Stomach (tissue), 9 donors: ENCODE data around the gene OR51B5. TPM values are rescaled to one million over a fixed set of nuclear protein-coding genes. Genes with fewer than 3 reads are reported as not detected.

ENCODE experiments used
- DNase-seq, 2 donors: peaks; one replicate each; pipeline versions ENCODE4 v3.0.0 to v3.0.0-alpha.2; 2013 to 2019
- H3K27ac ChIP-seq, 5 donors: fragments of 200-600 bp in 4 of 5; sonication (generic) in 4 of 5; one replicate each; pipeline ENCODE4 v1.5.1; 2013 to 2019; ENCODE audit warnings: mild to moderate bottlenecking in 1 of 5, moderate library complexity in 1 of 5
- H3K27me3 ChIP-seq, 3 donors: fragments of 200-600 bp; sonication (generic); one replicate each; pipeline ENCODE4 v1.5.1; 2017 to 2019; ENCODE audit warnings: mixed run types in 1 of 3
- H3K36me3 ChIP-seq, 4 donors: fragments of 200-600 bp; sonication (generic); 1 replicate in 3 of 4; 2 replicates in 1 of 4; pipeline ENCODE4 v1.5.1; 2016 to 2019
- H3K4me1 ChIP-seq, 4 donors: fragments of 200-600 bp; sonication (generic); one replicate each; pipeline ENCODE4 v1.5.1; 2016 to 2019
- H3K4me3 ChIP-seq, 4 donors: fragments of 200-600 bp; sonication (generic) in 3 of 4; one replicate each; pipeline ENCODE4 v1.5.1; 2016 to 2019; ENCODE audit warnings: mild to moderate bottlenecking in 1 of 4
- H3K9me3 ChIP-seq, 4 donors: fragments of 200-600 bp; sonication (generic); one replicate each; pipeline ENCODE4 v1.5.1; 2016 to 2019
- EP300 ChIP-seq: sonication (generic); formaldehyde crosslinking; IDR thresholded peaks from one replicate; pipeline ENCODE4 v1.6.1; 2017; ENCODE audit warnings: antibody characterized with exemption
- POLR2A ChIP-seq, 4 donors: fragments of 450-650 bp; IDR thresholded peaks; one replicate each; pipeline ENCODE4 v1.6.1; 2016; ENCODE audit warnings: antibody characterized with exemption in 4 of 4, control low read depth in 2 of 4, mild to moderate bottlenecking in 1 of 4, moderate library complexity in 1 of 4
- POLR2AphosphoS5 ChIP-seq, 3 donors: sonication (generic); formaldehyde crosslinking; IDR thresholded peaks; one replicate each; pipeline ENCODE4 v1.6.1; 2016; ENCODE audit warnings: antibody characterized with exemption in 3 of 3
- WGBS, 5 donors: extraction: QIAGEN DNeasy Blood & Tissue Kit in 3 of 5; methylation state at CpG; one replicate each; pipeline versions ENCODE4 v1.1.5 to v1.1.7; 2013 to 2018; 5-methylcytosine and 5-hydroxymethylcytosine counted together
- intact Hi-C: fragments of 100-400 bp; cut with DNase I; formaldehyde crosslinking; loops from one replicate; pipeline ENCODE4 v1.15.1; 2023; ENCODE audit warnings: low total_unique reads
- polyA plus RNA-seq, 3 donors: library from polyadenylated mRNA; stranded (reverse); fragments of 200-250 nt; gene quantifications; one replicate each; pipeline ENCODE4 v1.2.3, GENCODE V29; 2013
- total RNA-seq, 5 donors: library from RNA; depleted of rRNA; stranded (reverse); fragments of >200 nt; gene quantifications; one replicate each; pipeline versions ENCODE4 v1.1.0 to v1.2.3, GENCODE V29; 2014 to 2016
- TF ChIP-seq, protein P1 (sequence below), 7 experiments: fragments of 450-650 bp in 4 of 7; fragments of 200-600 bp in 3 of 7; sonication (generic) in 3 of 7; IDR thresholded peaks; one replicate each; pipeline ENCODE4 v1.5.1; 2016 to 2019; ENCODE audit warnings: antibody characterized with exemption in 7 of 7, control low read depth in 2 of 7, mild to moderate bottlenecking in 1 of 7
- donor health status: healthy with polysubstance abuse.
- donor health status: Bipolar disorder and iron deficiency.
- donor health status: healthy.

Gene OR51B5
- total and polyA plus RNA-seq, 8 donors, result 0.92 to 1.2 TPM; not detected in 6

DNA sequence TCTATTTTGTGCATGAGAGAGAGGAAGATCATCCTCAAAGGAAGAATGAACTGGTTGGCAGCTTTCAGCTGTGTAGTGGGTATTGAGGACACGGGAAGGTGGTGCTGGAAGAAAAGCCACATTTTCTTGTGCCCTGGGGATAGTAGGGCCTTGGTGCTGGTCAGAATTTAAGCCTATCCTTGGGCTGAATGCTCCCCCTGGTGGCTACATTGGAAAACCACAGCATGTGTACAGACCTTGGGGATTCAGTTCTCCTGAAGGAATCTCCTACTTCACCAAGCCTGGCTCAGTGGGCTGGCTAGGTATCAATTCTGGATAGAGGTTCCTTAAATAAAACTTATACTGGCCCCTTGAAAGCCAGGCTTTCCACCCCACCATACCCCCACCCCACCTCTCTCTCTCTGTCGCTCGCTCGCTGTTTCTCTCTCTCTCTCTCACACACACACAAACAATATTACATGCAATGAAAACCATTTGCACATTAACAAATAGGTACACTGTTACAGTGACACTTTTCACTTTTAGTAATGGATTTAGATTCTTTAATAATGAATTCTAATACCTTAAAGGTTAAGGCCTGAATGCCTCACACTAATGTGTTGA is 37.5 kb upstream of the OR51B5 start:
- WGBS, 5 donors, result 69 to 77% (median 74%) methylated on average over 4 of the region's 4 CpGs
- Histone ChIP-seq H3K9me3 (no peaks in the 10 kb centered on the region), H3K4me1 (no peaks in the 10 kb centered on the region), H3K27ac (no peak overlapping the region), H3K36me3 (no peaks in the 10 kb centered on the region), H3K27me3 (no peaks in the 10 kb centered on the region), H3K4me3 (no peak overlapping the region)
- peak; percentile 54 to 63 for DNase-seq
- TF ChIP-seq POLR2A (IDR thresholded peaks at IDR 0.05), result no peak
- TF ChIP-seq, protein P1, sequence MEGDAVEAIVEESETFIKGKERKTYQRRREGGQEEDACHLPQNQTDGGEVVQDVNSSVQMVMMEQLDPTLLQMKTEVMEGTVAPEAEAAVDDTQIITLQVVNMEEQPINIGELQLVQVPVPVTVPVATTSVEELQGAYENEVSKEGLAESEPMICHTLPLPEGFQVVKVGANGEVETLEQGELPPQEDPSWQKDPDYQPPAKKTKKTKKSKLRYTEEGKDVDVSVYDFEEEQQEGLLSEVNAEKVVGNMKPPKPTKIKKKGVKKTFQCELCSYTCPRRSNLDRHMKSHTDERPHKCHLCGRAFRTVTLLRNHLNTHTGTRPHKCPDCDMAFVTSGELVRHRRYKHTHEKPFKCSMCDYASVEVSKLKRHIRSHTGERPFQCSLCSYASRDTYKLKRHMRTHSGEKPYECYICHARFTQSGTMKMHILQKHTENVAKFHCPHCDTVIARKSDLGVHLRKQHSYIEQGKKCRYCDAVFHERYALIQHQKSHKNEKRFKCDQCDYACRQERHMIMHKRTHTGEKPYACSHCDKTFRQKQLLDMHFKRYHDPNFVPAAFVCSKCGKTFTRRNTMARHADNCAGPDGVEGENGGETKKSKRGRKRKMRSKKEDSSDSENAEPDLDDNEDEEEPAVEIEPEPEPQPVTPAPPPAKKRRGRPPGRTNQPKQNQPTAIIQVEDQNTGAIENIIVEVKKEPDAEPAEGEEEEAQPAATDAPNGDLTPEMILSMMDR (IDR thresholded peaks at IDR 0.05), result peak in 5 of 7 experiments; percentile 6 to 57 (median 50)
- intact Hi-C loops, result no loop called here

DNA sequence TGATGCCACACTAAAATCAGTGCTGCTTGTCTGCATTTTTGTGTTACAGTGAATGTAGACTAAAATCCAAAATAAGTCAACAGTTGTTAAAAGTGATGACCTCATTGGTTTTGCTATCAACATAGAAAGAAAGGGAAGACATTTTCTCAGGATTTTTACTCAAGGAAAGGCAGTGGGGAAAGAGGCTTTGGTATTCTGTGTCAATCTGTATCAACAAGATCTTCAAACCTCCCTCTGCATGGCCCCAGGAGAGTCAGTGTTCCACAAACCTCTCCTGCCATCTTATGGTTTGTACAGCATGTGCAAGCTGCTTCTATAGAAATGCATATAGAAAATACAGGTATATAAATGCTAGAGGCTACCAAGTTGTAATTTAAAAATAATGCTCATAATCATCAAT is 26.5 kb upstream of the OR51B5 start:
- H3K9me3 ChIP-seq, result peaks cover 0 to 3% (median 0%) of the 10 kb centered on the region in 4 donors
- TF ChIP-seq POLR2A (IDR thresholded peaks at IDR 0.05) (no peak), EP300 (no peak), POLR2AphosphoS5 (IDR thresholded peaks at IDR 0.05) (no peak)
- TF ChIP-seq, protein P1 (IDR thresholded peaks at IDR 0.05), result no peak
- peak in 1 of 2 donors; percentile 10 for DNase-seq
- H3K4me1 ChIP-seq, result no peaks in the 10 kb centered on the region
- intact Hi-C loops, result no loop called here
- no peaks in the 10 kb centered on the region for H3K27me3 ChIP-seq
- H3K27ac ChIP-seq, result no peak overlapping the region
- H3K4me3 ChIP-seq, result no peak overlapping the region
- no peaks in the 10 kb centered on the region for H3K36me3 ChIP-seq

DNA sequence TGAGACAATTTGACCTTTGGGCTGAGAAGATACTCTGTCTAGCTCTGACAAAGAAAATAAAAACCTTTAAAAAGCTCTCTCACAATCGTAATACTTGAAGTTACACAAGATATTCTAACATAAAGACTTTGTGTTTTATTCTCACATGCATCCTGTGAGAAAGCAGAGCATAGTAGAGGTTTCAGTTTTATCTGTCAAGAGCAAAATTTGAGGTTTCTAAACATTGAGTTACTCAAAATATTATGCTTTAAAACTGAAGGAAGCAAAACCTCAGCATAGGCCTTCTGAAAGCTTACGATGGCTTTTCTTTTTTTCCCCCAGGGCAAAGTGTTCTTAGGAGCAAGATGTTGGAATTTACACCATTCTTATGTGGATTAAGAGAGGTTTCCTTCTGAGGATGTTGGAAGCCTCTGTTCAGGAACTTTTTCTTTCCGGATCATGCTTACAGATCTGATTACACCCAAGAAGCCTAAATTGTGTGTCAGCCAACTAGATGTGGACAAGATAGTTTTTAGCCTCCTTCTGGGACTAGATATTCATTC is 25.2 kb upstream of the OR51B5 start:
- no peak for DNase-seq
- Histone ChIP-seq H3K27me3 (no peaks in the 10 kb centered on the region), H3K9me3 (peaks cover 0 to 3% (median 0%) of the 10 kb centered on the region in 4 donors), H3K4me1 (no peaks in the 10 kb centered on the region), H3K4me3 (no peak overlapping the region), H3K27ac (no peak overlapping the region), H3K36me3 (no peaks in the 10 kb centered on the region)
- intact Hi-C loops, result no loop called here
- TF ChIP-seq POLR2AphosphoS5 (IDR thresholded peaks at IDR 0.05), result no peak
- TF ChIP-seq POLR2A (IDR thresholded peaks at IDR 0.05), result no peak
- no peak for TF ChIP-seq EP300
- TF ChIP-seq, protein P1 (IDR thresholded peaks at IDR 0.05), result no peak
- 59 to 85% (median 71%) methylated on average over 3 of the region's 3 CpGs for WGBS, 5 donors

DNA sequence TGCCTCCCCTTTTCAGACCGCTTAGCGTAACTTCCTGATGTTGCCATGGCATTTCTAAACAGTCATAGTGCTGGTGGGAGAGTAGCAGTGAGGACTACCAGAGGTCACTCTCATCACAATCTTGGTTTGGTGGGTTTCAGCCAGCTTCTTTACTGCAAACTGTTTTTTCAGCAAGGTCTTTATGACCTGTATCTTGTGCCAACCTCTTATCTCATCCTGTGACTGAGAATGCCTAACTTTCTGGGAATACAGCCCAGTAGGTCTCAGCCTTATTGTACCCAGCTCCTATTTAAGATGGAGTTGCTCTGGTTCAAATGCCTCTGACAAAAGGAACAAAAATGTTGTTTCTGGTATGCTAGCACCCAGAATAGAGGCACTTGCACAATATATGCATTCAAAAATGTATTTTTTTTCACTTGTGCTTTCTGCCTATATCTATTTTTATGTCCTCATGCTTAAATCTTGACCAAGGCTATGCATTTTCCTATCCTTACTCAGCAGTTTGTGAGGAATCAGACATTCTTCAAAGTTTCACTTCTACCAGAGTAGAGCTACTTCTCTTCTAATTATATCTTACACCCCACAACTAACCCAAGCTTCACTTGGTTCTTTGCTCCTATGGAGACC is 24.2 kb upstream of the OR51B5 start:
- 32 to 88% (median 53%) methylated on average over 2 of the region's 2 CpGs for WGBS, 5 donors
- Histone ChIP-seq H3K9me3 (no peaks in the 10 kb centered on the region), H3K27me3 (no peaks in the 10 kb centered on the region), H3K4me1 (no peaks in the 10 kb centered on the region), H3K4me3 (no peak overlapping the region), H3K36me3 (no peaks in the 10 kb centered on the region), H3K27ac (no peak overlapping the region)
- intact Hi-C loops, result no loop called here
- no peak for DNase-seq
- TF ChIP-seq POLR2A (IDR thresholded peaks at IDR 0.05), result no peak
- TF ChIP-seq, protein P1 (IDR thresholded peaks at IDR 0.05), result no peak
- TF ChIP-seq POLR2AphosphoS5 (IDR thresholded peaks at IDR 0.05), result no peak
- no peak for TF ChIP-seq EP300
